CD14-positive monocyte (primary cell): ENCODE results near the gene MACROD2. TPM values are rescaled to one million over a fixed set of nuclear protein-coding genes. Genes with fewer than 3 reads are reported as not detected.

ENCODE experiments used
- DNase-seq, 3 donors: peaks; one replicate each; pipeline ENCODE4 v3.0.0-alpha.2; 2011 to 2022
- H2AFZ ChIP-seq: 2 replicates; pipeline ENCODE4 v1.6.0; 2012; ENCODE audit warnings: mild to moderate bottlenecking, low read depth, low read length, inconsistent platforms; ENCODE audit not compliant: insufficient read depth, poor library complexity, severe bottlenecking
- H3K27ac ChIP-seq, 2 donors: 1 replicate in 1 of 2; 2 replicates in 1 of 2; pipeline ENCODE4 v1.5.1; 2012 to 2013; ENCODE audit warnings: low read length in 2 of 2, control low read depth in 1 of 2, inconsistent platforms in 1 of 2, low read depth in 1 of 2, mild to moderate bottlenecking in 1 of 2
- H3K27me3 ChIP-seq, 2 donors: one replicate each; pipeline versions ENCODE4 v1.6.0 to v1.6.1; 2011 to 2013; ENCODE audit warnings: low read length in 2 of 2; ENCODE audit not compliant: control insufficient read depth in 2 of 2, insufficient read depth in 2 of 2
- H3K36me3 ChIP-seq, 2 donors: replicated peaks in 1 of 2; 1 replicate in 1 of 2; 2 replicates in 1 of 2; pipeline versions ENCODE4 v1.5.1 to v1.6.1; 2012 to 2013; ENCODE audit warnings: low read length in 2 of 2, control low read depth in 1 of 2, inconsistent platforms in 1 of 2, mild to moderate bottlenecking in 1 of 2; ENCODE audit not compliant: insufficient read depth in 2 of 2, control insufficient read depth in 1 of 2
- H3K4me1 ChIP-seq, 2 donors: 1 replicate in 1 of 2; 2 replicates in 1 of 2; pipeline versions ENCODE4 v1.5.1 to v1.6.1; 2012 to 2013; ENCODE audit warnings: low read length in 2 of 2, control low read depth in 1 of 2, inconsistent platforms in 1 of 2, mild to moderate bottlenecking in 1 of 2, moderate library complexity in 1 of 2; ENCODE audit not compliant: insufficient read depth in 2 of 2, control insufficient read depth in 1 of 2
- H3K4me2 ChIP-seq: replicated peaks from 2 replicates; pipeline ENCODE3; 2012; ENCODE audit warnings: low read length, moderate library complexity, mild to moderate bottlenecking; ENCODE audit not compliant: poor library complexity, severe bottlenecking; ENCODE audit errors: extremely low read depth
- H3K4me3 ChIP-seq, 3 experiments: fragments of 200-600 bp in 1 of 3; sonication (generic) in 1 of 3; replicated peaks in 1 of 3; 1 replicate in 2 of 3; 2 replicates in 1 of 3; pipeline ENCODE4 v1.5.1; 2011 to 2013; ENCODE audit warnings: low read length in 3 of 3, mild to moderate bottlenecking in 3 of 3, control low read depth in 2 of 3, low read depth in 2 of 3, inconsistent platforms in 1 of 3, moderate library complexity in 1 of 3
- H3K79me2 ChIP-seq: 2 replicates; pipeline ENCODE4 v1.6.0; 2012; ENCODE audit warnings: mild to moderate bottlenecking, control low read depth, inconsistent platforms, low read length, moderate library complexity; ENCODE audit not compliant: insufficient read depth
- H3K9ac ChIP-seq: 2 replicates; pipeline ENCODE4 v1.6.0; 2017; ENCODE audit warnings: low read length, mild to moderate bottlenecking; ENCODE audit not compliant: insufficient read depth, poor library complexity, severe bottlenecking
- H3K9me3 ChIP-seq, 2 donors: replicated peaks in 1 of 2; 1 replicate in 1 of 2; 2 replicates in 1 of 2; pipeline versions ENCODE4 v1.5.1 to v1.6.1; 2012 to 2013; ENCODE audit warnings: low read length in 2 of 2, control low read depth in 1 of 2; ENCODE audit not compliant: control insufficient read depth in 1 of 2, insufficient read depth in 1 of 2
- H4K20me1 ChIP-seq: 2 replicates; pipeline ENCODE4 v1.6.0; 2012; ENCODE audit warnings: mild to moderate bottlenecking, low read length, control low read depth, moderate library complexity; ENCODE audit not compliant: insufficient read depth
- H3K27ac Mint-ChIP-seq, 7 donors: one replicate each; pipeline ENCODE4 v1.8.0; 2020; ENCODE audit warnings: mild to moderate bottlenecking in 7 of 7, mixed read lengths in 7 of 7, moderate library complexity in 6 of 7, inconsistent platforms in 2 of 7
- H3K27me3 Mint-ChIP-seq, 3 donors: one replicate each; pipeline ENCODE4 v1.8.0; 2021 to 2022; ENCODE audit warnings: low read depth in 3 of 3, mild to moderate bottlenecking in 3 of 3, mixed read lengths in 3 of 3, moderate library complexity in 3 of 3, inconsistent platforms in 1 of 3
- H3K36me3 Mint-ChIP-seq, 2 donors: one replicate each; pipeline ENCODE4 v1.8.0; 2020; ENCODE audit warnings: mixed read lengths in 2 of 2, inconsistent platforms in 1 of 2, mild to moderate bottlenecking in 1 of 2
- H3K4me1 Mint-ChIP-seq: one replicate; pipeline ENCODE4 v1.8.0; 2020; ENCODE audit warnings: mild to moderate bottlenecking, mixed read lengths
- H3K4me3 Mint-ChIP-seq, 2 donors: one replicate each; pipeline ENCODE4 v1.8.0; 2020; ENCODE audit warnings: mild to moderate bottlenecking in 2 of 2, mixed read lengths in 2 of 2, moderate library complexity in 1 of 2
- H3K9me3 Mint-ChIP-seq, 7 donors: one replicate each; pipeline ENCODE4 v1.8.0; 2020 to 2022; ENCODE audit warnings: mixed read lengths in 7 of 7, mild to moderate bottlenecking in 6 of 7, moderate library complexity in 6 of 7, inconsistent platforms in 2 of 7
- CTCF ChIP-seq: fragments of 200-600 bp; IDR thresholded peaks from one replicate; pipeline ENCODE4 v1.8.0; 2022; ENCODE audit warnings: antibody characterized with exemption, mild to moderate bottlenecking
- WGBS: methylation state at CpG from one replicate; pipeline ENCODE4 v1.1.5; 2013; ENCODE audit warnings: missing lambda C conversion rate; ENCODE audit not compliant: insufficient coverage; 5-methylcytosine and 5-hydroxymethylcytosine counted together
- intact Hi-C, 2 donors: fragments of 100-400 bp; cut with micrococcal nuclease; formaldehyde crosslinking; loops; one replicate each; pipeline versions ENCODE4 v1.15.0 to v1.15.1; 2023
- polyA plus RNA-seq, 3 donors: library from polyadenylated mRNA; depleted of rRNA in 1 of 3; unstranded in 2 of 3; stranded (reverse) in 1 of 3; fragments of 300-500 nt in 2 of 3; fragments of >200 nt in 1 of 3; fragmentation: Illumina TruSeq in 2 of 3; gene quantifications; 1 replicate in 2 of 3; 2 replicates in 1 of 3; pipeline ENCODE4 v1.2.3, GENCODE V29; 2012 to 2021

Gene MACROD2
- polyA plus RNA-seq, 3 donors: 0.23 TPM; not detected in 2

- no peak overlapping the region for H3K4me3 ChIP-seq
- no peak overlapping the region for H3K27ac Mint-ChIP-seq
- intact Hi-C loops: no loop called here
Measured at GRCh38 chr20:15030826-15031225, 1035.5 kb downstream of the MACROD2 start.

GRCh38 chr20:15031546-15032351, 1036.4 kb downstream of the MACROD2 start:
- H3K9me3 ChIP-seq: peaks cover 17 to 25% of the 10 kb centered on the region in 2 donors
- Mint-ChIP-seq H3K4me3 (no peak overlapping the region), H3K27me3 (no peaks in the 10 kb centered on the region), H3K27ac (no peak overlapping the region), H3K36me3 (no peaks in the 10 kb centered on the region), H3K4me1 (no peaks in the 10 kb centered on the region), H3K9me3 (peaks cover 5 to 31% (median 15%) of the 10 kb centered on the region in 7 donors)
- H2AFZ ChIP-seq: no peak overlapping the region
- no peak overlapping the region for H3K4me3 ChIP-seq
- H3K9ac ChIP-seq: no peak overlapping the region
- H3K27me3 ChIP-seq: no peaks in the 10 kb centered on the region
- H3K79me2 ChIP-seq: no peaks in the 10 kb centered on the region
- H4K20me1 ChIP-seq: no peaks in the 10 kb centered on the region
- WGBS: 94% methylated on average over 32 of the region's 32 CpGs
- H3K4me2 ChIP-seq: no peak overlapping the region
- no peaks in the 10 kb centered on the region for H3K36me3 ChIP-seq
- DNase-seq: no peak
- no peaks in the 10 kb centered on the region for H3K4me1 ChIP-seq
- TF ChIP-seq CTCF: no peak
- intact Hi-C loops: no loop called here
- H3K27ac ChIP-seq: no peak overlapping the region

More at GRCh38 chr20:15030826-15031225, 1035.5 kb downstream of the MACROD2 start:
- 97% methylated on average over 14 of the region's 14 CpGs for WGBS
- H4K20me1 ChIP-seq: no peaks in the 10 kb centered on the region
- no peak for DNase-seq
- Mint-ChIP-seq H3K4me1 (no peaks in the 10 kb centered on the region), H3K4me3 (no peak overlapping the region), H3K9me3 (peaks cover 6 to 34% (median 15%) of the 10 kb centered on the region in 7 donors), H3K36me3 (no peaks in the 10 kb centered on the region), H3K27me3 (no peaks in the 10 kb centered on the region)
- no peak overlapping the region for H3K4me2 ChIP-seq
- no peaks in the 10 kb centered on the region for H3K4me1 ChIP-seq
- H3K36me3 ChIP-seq: no peaks in the 10 kb centered on the region
- no peak overlapping the region for H2AFZ ChIP-seq
- H3K9ac ChIP-seq: no peak overlapping the region
- H3K79me2 ChIP-seq: no peaks in the 10 kb centered on the region
- no peak overlapping the region for H3K27ac ChIP-seq
- TF ChIP-seq CTCF: no peak
- no peaks in the 10 kb centered on the region for H3K27me3 ChIP-seq
- peaks cover 17 to 25% of the 10 kb centered on the region in 2 donors for H3K9me3 ChIP-seq
